H1 (cell line): Measurements from ENCODE around the gene SLC22A2. TPM values are rescaled to one million over a fixed set of nuclear protein-coding genes. Genes with fewer than 3 reads are reported as not detected.

ENCODE experiments used
- CTCF ChIA-PET: fragments of 300-600 bp; sonication (Branson Sonifier 250); formaldehyde crosslinking; loops from one replicate; lab custom pipeline; 2021; ENCODE audit not compliant: partially characterized antibody; lab: Charles Lee
- POLR2A ChIA-PET: fragments of 300-600 bp; sonication (Branson Sonifier 250); formaldehyde crosslinking; loops from one replicate; lab custom pipeline; 2021; ENCODE audit warnings: inconsistent platforms; ENCODE audit not compliant: partially characterized antibody; lab: Charles Lee
- DNase-seq, 2 experiments: peaks; one replicate each; pipeline versions ENCODE4 v3.0.0 to v3.0.0-alpha.2; 2010 to 2022; ENCODE audit warnings: low spot score in 2 of 2, low read depth in 1 of 2, mixed read lengths in 1 of 2
- FAIRE-seq: peaks from 2 replicates; lab custom pipeline; 2011; peaks lifted over from hg19 to GRCh38; lab: Jason Lieb, UNC
- H2AFZ ChIP-seq: 2 replicates; pipeline ENCODE4 v1.8.1; 2012; ENCODE audit warnings: low read length, inconsistent platforms
- H2AK5ac ChIP-seq: 2 replicates; pipeline ENCODE4 v1.6.1; 2013; ENCODE audit warnings: low read depth, low read length
- H2BK120ac ChIP-seq: replicated peaks from 2 replicates; pipeline ENCODE3; 2013; ENCODE audit warnings: low read depth, low read length, inconsistent platforms
- H2BK12ac ChIP-seq: 2 replicates; pipeline ENCODE4 v1.6.1; 2013; ENCODE audit warnings: low read depth, low read length
- H2BK15ac ChIP-seq: 2 replicates; pipeline ENCODE4 v1.6.1; 2013; ENCODE audit warnings: low read length
- H2BK20ac ChIP-seq: 2 replicates; pipeline ENCODE4 v1.6.1; 2013; ENCODE audit warnings: low read length
- H2BK5ac ChIP-seq: 2 replicates; pipeline ENCODE4 v1.6.1; 2013; ENCODE audit warnings: low read depth, low read length
- H3K14ac ChIP-seq: 2 replicates; pipeline ENCODE4 v1.6.1; 2013; ENCODE audit warnings: inconsistent platforms; ENCODE audit not compliant: insufficient read length
- H3K18ac ChIP-seq: 2 replicates; pipeline ENCODE4 v1.6.1; 2013; ENCODE audit warnings: low read length; ENCODE audit errors: extremely low read depth
- H3K23ac ChIP-seq: 2 replicates; pipeline ENCODE4 v1.6.1; 2013; ENCODE audit warnings: inconsistent platforms; ENCODE audit not compliant: insufficient read length
- H3K23me2 ChIP-seq: 2 replicates; pipeline ENCODE4 v1.6.1; 2013; ENCODE audit warnings: low read depth, low read length
- H3K27ac ChIP-seq: 2 replicates; pipeline ENCODE4 v1.6.1; 2011; ENCODE audit warnings: low read depth, low read length, inconsistent platforms
- H3K27me3 ChIP-seq, 4 experiments: replicated peaks in 1 of 4; 1 replicate in 1 of 4; 2 replicates in 3 of 4; pipeline versions ENCODE4 v1.6.1 to v1.8.1; 2011 to 2013; ENCODE audit warnings: low read length in 3 of 4, mild to moderate bottlenecking in 3 of 4, inconsistent platforms in 2 of 4, mixed read lengths in 2 of 4, moderate library complexity in 1 of 4; ENCODE audit not compliant: control insufficient read depth in 3 of 4, insufficient read depth in 3 of 4; ENCODE audit errors: extremely low read depth in 1 of 4
- H3K36me3 ChIP-seq, 4 experiments: 2 replicates each; pipeline versions ENCODE4 v1.6.1 to v1.8.1; 2011 to 2013; ENCODE audit warnings: mild to moderate bottlenecking in 4 of 4, low read length in 3 of 4, moderate library complexity in 2 of 4, control low read depth in 1 of 4, inconsistent platforms in 1 of 4; ENCODE audit not compliant: insufficient read depth in 4 of 4, control insufficient read depth in 2 of 4
- H3K4ac ChIP-seq: replicated peaks from 2 replicates; pipeline ENCODE3; 2013; ENCODE audit warnings: low read length, low read depth, mixed read lengths, inconsistent platforms; ENCODE audit not compliant: insufficient read length
- H3K4me1 ChIP-seq, 4 experiments: replicated peaks in 1 of 4; 1 replicate in 1 of 4; 2 replicates in 3 of 4; pipeline versions ENCODE4 v1.6.1 to v1.8.1; 2011 to 2013; ENCODE audit warnings: low read length in 3 of 4, inconsistent platforms in 2 of 4, mixed read lengths in 1 of 4; ENCODE audit not compliant: insufficient read depth in 4 of 4, control insufficient read depth in 3 of 4
- H3K4me2 ChIP-seq, 2 experiments: 2 replicates each; pipeline versions ENCODE4 v1.6.1 to v1.8.1; 2011 to 2013; ENCODE audit warnings: low read depth in 2 of 2, low read length in 2 of 2, control low read depth in 1 of 2, inconsistent platforms in 1 of 2, mild to moderate bottlenecking in 1 of 2; ENCODE audit not compliant: insufficient read depth in 1 of 2
- H3K4me3 ChIP-seq, 4 experiments: fragments of 200-600, 300-600 bp in 1 of 4; sonication (generic), shearing (Covaris generic), sonication (Bioruptor Twin) in 1 of 4; 2 replicates each; pipeline versions ENCODE4 v1.5.1 to v1.8.1; 2011 to 2016; ENCODE audit warnings: low read length in 4 of 4, low read depth in 3 of 4, control low read depth in 2 of 4, inconsistent platforms in 2 of 4, mild to moderate bottlenecking in 2 of 4, mixed read lengths in 1 of 4, moderate library complexity in 1 of 4; ENCODE audit not compliant: insufficient read depth in 2 of 4; ENCODE audit errors: extremely low read depth in 1 of 4
- H3K56ac ChIP-seq: replicated peaks from 2 replicates; pipeline ENCODE3; 2013; ENCODE audit warnings: low read depth, mild to moderate bottlenecking, mixed read lengths, low read length, inconsistent platforms; ENCODE audit not compliant: insufficient read length
- H3K79me1 ChIP-seq: 2 replicates; pipeline ENCODE4 v1.6.1; 2013; ENCODE audit warnings: low read depth, low read length, control low read depth
- H3K79me2 ChIP-seq, 2 experiments: 2 replicates each; pipeline versions ENCODE4 v1.6.1 to v1.8.1; 2012 to 2013; ENCODE audit warnings: low read length in 2 of 2, mild to moderate bottlenecking in 2 of 2, inconsistent platforms in 1 of 2; ENCODE audit not compliant: insufficient read depth in 2 of 2, control insufficient read depth in 1 of 2
- H3K9ac ChIP-seq, 4 experiments: replicated peaks in 1 of 4; 1 replicate in 1 of 4; 2 replicates in 3 of 4; pipeline versions ENCODE4 v1.6.1 to v1.8.1; 2011 to 2013; ENCODE audit warnings: low read depth in 3 of 4, low read length in 3 of 4, control low read depth in 2 of 4, mild to moderate bottlenecking in 2 of 4, moderate library complexity in 2 of 4, inconsistent platforms in 1 of 4; ENCODE audit errors: extremely low read depth in 1 of 4
- H3K9me3 ChIP-seq, 2 experiments: 2 replicates each; pipeline versions ENCODE4 v1.6.1 to v1.8.1; 2012 to 2013; ENCODE audit warnings: mild to moderate bottlenecking in 2 of 2, moderate library complexity in 2 of 2, control low read depth in 1 of 2, inconsistent platforms in 1 of 2, low read depth in 1 of 2, low read length in 1 of 2, mixed read lengths in 1 of 2; ENCODE audit not compliant: insufficient read depth in 2 of 2
- H4K20me1 ChIP-seq, 2 experiments: replicated peaks in 1 of 2; 2 replicates each; pipeline versions ENCODE3 to v1.8.1; 2011 to 2013; ENCODE audit warnings: inconsistent platforms in 2 of 2, low read length in 2 of 2, mild to moderate bottlenecking in 1 of 2; ENCODE audit not compliant: insufficient read depth in 2 of 2, control insufficient read depth in 1 of 2
- H4K5ac ChIP-seq: 2 replicates; pipeline ENCODE4 v1.6.1; 2013; ENCODE audit warnings: low read length, low read depth, mixed read lengths, inconsistent platforms; ENCODE audit not compliant: insufficient read length
- H4K8ac ChIP-seq: 2 replicates; pipeline ENCODE4 v1.8.0; 2013; ENCODE audit warnings: mild to moderate bottlenecking, moderate library complexity, low read length, inconsistent platforms; ENCODE audit not compliant: insufficient read depth; ENCODE audit errors: extremely low read depth
- H4K91ac ChIP-seq: replicated peaks from 2 replicates; pipeline ENCODE3; 2013; ENCODE audit warnings: low read length, mixed read lengths, inconsistent platforms; ENCODE audit not compliant: insufficient read length
- ATF3 ChIP-seq: IDR thresholded peaks from 2 replicates; pipeline ENCODE4 v1.6.1; 2011; ENCODE audit warnings: low read depth, mild to moderate bottlenecking, low read length; ENCODE audit not compliant: insufficient read depth
- CREB1 ChIP-seq: IDR thresholded peaks from 2 replicates; pipeline ENCODE4 v1.6.1; 2012; ENCODE audit warnings: inconsistent platforms
- MAFK ChIP-seq: IDR thresholded peaks from 2 replicates; pipeline ENCODE4 v1.6.1; 2012; ENCODE audit warnings: low read depth, mild to moderate bottlenecking, improper control_type of control experiment, low read length
- SUZ12 ChIP-seq: fragments of 200-600 bp; sonication (generic); IDR thresholded peaks from 2 replicates; pipeline ENCODE4 v1.6.1; 2012; ENCODE audit warnings: mild to moderate bottlenecking, inconsistent platforms, low read length, moderate library complexity, mixed read lengths
- TAF1 ChIP-seq: IDR thresholded peaks from 2 replicates; pipeline ENCODE4 v1.6.1; 2011; ENCODE audit warnings: mild to moderate bottlenecking, low read depth, low read length
- TCF12 ChIP-seq: IDR thresholded peaks from 2 replicates; pipeline ENCODE4 v1.6.1; 2011; ENCODE audit warnings: low read depth, mild to moderate bottlenecking, low read length
- TEAD4 ChIP-seq: IDR thresholded peaks from 2 replicates; pipeline ENCODE4 v1.6.1; 2012; ENCODE audit warnings: low read depth, low read length, inconsistent platforms, mixed read lengths
- WGBS, 2 experiments: shearing (Covaris generic) in 1 of 2; methylation state at CpG; one replicate each; pipeline versions ENCODE4 v1.1.6 to v1.1.7; 2013 to 2015; ENCODE audit warnings: low lambda C conversion rate in 2 of 2, mixed read lengths in 2 of 2, inconsistent platforms in 1 of 2, low coverage in 1 of 2, missing lambda C conversion rate in 1 of 2; ENCODE audit not compliant: insufficient replicate concordance in 2 of 2, insufficient coverage in 1 of 2, insufficient read length in 1 of 2; ENCODE audit errors: extremely low coverage in 1 of 2, missing lambda C conversion rate in 1 of 2; 5-methylcytosine and 5-hydroxymethylcytosine counted together
- polyA plus RNA-seq, 7 experiments: library from polyadenylated mRNA; depleted of rRNA in 3 of 7; stranded (reverse) in 5 of 7; unstranded in 2 of 7; fragments of >200 nt in 5 of 7; fragments of 200-250 nt in 2 of 7; gene quantifications; 1 replicate in 5 of 7; 2 replicates in 1 of 7; 4 replicates in 1 of 7; pipeline versions ENCODE4 v1.2.1 to v1.2.3, GENCODE V29; 2011 to 2013; ENCODE audit warnings: missing spikeins in 2 of 7, mixed read lengths in 2 of 7
- total RNA-seq: library from RNA; stranded (reverse); fragmentation: NEBNext Ultra II Directional; extraction: Animal tissue kit (Norgen Biotek cat#: 25700); gene quantifications from 2 replicates; pipeline ENCODE4 v1.2.1, GENCODE V29; 2021

The SLC22A2 gene
- total and polyA plus RNA-seq, 2 of the 8 experiments (the other 6 are each of a cell fraction or from before 2014, with no cell fraction given) = 0.23 to 1.4 TPM

- H3K4me1 ChIP-seq = peaks cover 7 to 18% (median 11%) of the 10 kb centered on the region in 4 experiments; a peak in 5 of 7 replicates
- TF ChIP-seq CREB1 = no peak
- TF ChIP-seq TCF12 = no peak
- TF ChIP-seq SUZ12 = no peak
- TF ChIP-seq TEAD4 = 0 out of 2 replicates have a peak, but pooled peaks have one; percentile 19
- TF ChIP-seq TAF1 = no peak
- no peak for TF ChIP-seq MAFK
- no peak for TF ChIP-seq ATF3
- TF ChIP-seq, all 59 proteins: peak for 1
- H2AFZ ChIP-seq = 0 out of 2 replicates have a peak overlapping the region, but pooled peaks have one; percentile 11
- 86% methylated on average over 8 of the region's 8 CpGs; no CpG with 5 or more reads in 1 of the 2 experiments for WGBS, 2 experiments
- no peak overlapping the region for H4K8ac ChIP-seq
- H3K79me1 ChIP-seq = no peaks in the 10 kb centered on the region
- no peak for FAIRE-seq
- no peak overlapping the region for H4K91ac ChIP-seq
- H3K4me2 ChIP-seq = no peak overlapping the region
- no peak overlapping the region for H3K9ac ChIP-seq
- H2BK5ac ChIP-seq = peak overlapping the region; percentile 35; the same call in 1 of the 2 replicates
- ChIA-PET POLR2A (no interaction called here), CTCF (interaction anchor here (0.7 kb wide), 1 partner anchor 125 kb away, joined by 3 read pairs; no protein-coding TSS in a partner anchor)
- H4K20me1 ChIP-seq = no peaks in the 10 kb centered on the region
- H2BK15ac ChIP-seq = no peak overlapping the region
- H2BK20ac ChIP-seq = no peak overlapping the region
- H3K23ac ChIP-seq = no peak overlapping the region
- H3K4ac ChIP-seq = no peak overlapping the region
- no peak overlapping the region for H2AK5ac ChIP-seq
- no peaks in the 10 kb centered on the region for H3K23me2 ChIP-seq
- peak overlapping the region; percentile 24; the same call in 1 of the 2 replicates for H3K18ac ChIP-seq
- no peak overlapping the region for H3K56ac ChIP-seq
- H3K79me2 ChIP-seq = no peaks in the 10 kb centered on the region
- H3K4me3 ChIP-seq = no peak overlapping the region
- H2BK12ac ChIP-seq = peak overlapping the region; percentile 60; the same call in 1 of the 2 replicates
- no peak overlapping the region for H4K5ac ChIP-seq
- H3K36me3 ChIP-seq = no peaks in the 10 kb centered on the region
- no peak overlapping the region for H3K14ac ChIP-seq
- no peaks in the 10 kb centered on the region for H3K9me3 ChIP-seq
- peaks cover 0 to 3% (median 0%) of the 10 kb centered on the region in 4 experiments; a peak in 1 of 7 replicates for H3K27me3 ChIP-seq
- no peak for DNase-seq
- H2BK120ac ChIP-seq = no peak overlapping the region
- H3K27ac ChIP-seq = no peak overlapping the region
Measured at GRCh38 chr6:160259598-160259997, 977 bp upstream of the SLC22A2 start.
